CD14-positive monocyte (primary cell): ENCODE data around the gene PDLIM4. TPM values are rescaled to one million over a fixed set of nuclear protein-coding genes. Genes with fewer than 3 reads are reported as not detected.

Experiments
- DNase-seq, 3 donors: peaks; one replicate each; pipeline ENCODE4 v3.0.0-alpha.2; 2011 to 2022
- H2AFZ ChIP-seq: 2 replicates; pipeline ENCODE4 v1.6.0; 2012; ENCODE audit warnings: mild to moderate bottlenecking, low read depth, low read length, inconsistent platforms; ENCODE audit not compliant: insufficient read depth, poor library complexity, severe bottlenecking
- H3K27ac ChIP-seq, 2 donors: 1 replicate in 1 of 2; 2 replicates in 1 of 2; pipeline ENCODE4 v1.5.1; 2012 to 2013; ENCODE audit warnings: low read length in 2 of 2, control low read depth in 1 of 2, inconsistent platforms in 1 of 2, low read depth in 1 of 2, mild to moderate bottlenecking in 1 of 2
- H3K27me3 ChIP-seq, 2 donors: one replicate each; pipeline versions ENCODE4 v1.6.0 to v1.6.1; 2011 to 2013; ENCODE audit warnings: low read length in 2 of 2; ENCODE audit not compliant: control insufficient read depth in 2 of 2, insufficient read depth in 2 of 2
- H3K36me3 ChIP-seq, 2 donors: replicated peaks in 1 of 2; 1 replicate in 1 of 2; 2 replicates in 1 of 2; pipeline versions ENCODE4 v1.5.1 to v1.6.1; 2012 to 2013; ENCODE audit warnings: low read length in 2 of 2, control low read depth in 1 of 2, inconsistent platforms in 1 of 2, mild to moderate bottlenecking in 1 of 2; ENCODE audit not compliant: insufficient read depth in 2 of 2, control insufficient read depth in 1 of 2
- H3K4me1 ChIP-seq, 2 donors: 1 replicate in 1 of 2; 2 replicates in 1 of 2; pipeline versions ENCODE4 v1.5.1 to v1.6.1; 2012 to 2013; ENCODE audit warnings: low read length in 2 of 2, control low read depth in 1 of 2, inconsistent platforms in 1 of 2, mild to moderate bottlenecking in 1 of 2, moderate library complexity in 1 of 2; ENCODE audit not compliant: insufficient read depth in 2 of 2, control insufficient read depth in 1 of 2
- H3K4me2 ChIP-seq: replicated peaks from 2 replicates; pipeline ENCODE3; 2012; ENCODE audit warnings: low read length, moderate library complexity, mild to moderate bottlenecking; ENCODE audit not compliant: poor library complexity, severe bottlenecking; ENCODE audit errors: extremely low read depth
- H3K4me3 ChIP-seq, 3 experiments: fragments of 200-600 bp in 1 of 3; sonication (generic) in 1 of 3; replicated peaks in 1 of 3; 1 replicate in 2 of 3; 2 replicates in 1 of 3; pipeline ENCODE4 v1.5.1; 2011 to 2013; ENCODE audit warnings: low read length in 3 of 3, mild to moderate bottlenecking in 3 of 3, control low read depth in 2 of 3, low read depth in 2 of 3, inconsistent platforms in 1 of 3, moderate library complexity in 1 of 3
- H3K79me2 ChIP-seq: 2 replicates; pipeline ENCODE4 v1.6.0; 2012; ENCODE audit warnings: mild to moderate bottlenecking, control low read depth, inconsistent platforms, low read length, moderate library complexity; ENCODE audit not compliant: insufficient read depth
- H3K9ac ChIP-seq: 2 replicates; pipeline ENCODE4 v1.6.0; 2017; ENCODE audit warnings: low read length, mild to moderate bottlenecking; ENCODE audit not compliant: insufficient read depth, poor library complexity, severe bottlenecking
- H3K9me3 ChIP-seq, 2 donors: replicated peaks in 1 of 2; 1 replicate in 1 of 2; 2 replicates in 1 of 2; pipeline versions ENCODE4 v1.5.1 to v1.6.1; 2012 to 2013; ENCODE audit warnings: low read length in 2 of 2, control low read depth in 1 of 2; ENCODE audit not compliant: control insufficient read depth in 1 of 2, insufficient read depth in 1 of 2
- H4K20me1 ChIP-seq: 2 replicates; pipeline ENCODE4 v1.6.0; 2012; ENCODE audit warnings: mild to moderate bottlenecking, low read length, control low read depth, moderate library complexity; ENCODE audit not compliant: insufficient read depth
- H3K27ac Mint-ChIP-seq, 7 donors: one replicate each; pipeline ENCODE4 v1.8.0; 2020; ENCODE audit warnings: mild to moderate bottlenecking in 7 of 7, mixed read lengths in 7 of 7, moderate library complexity in 6 of 7, inconsistent platforms in 2 of 7
- H3K27me3 Mint-ChIP-seq, 3 donors: one replicate each; pipeline ENCODE4 v1.8.0; 2021 to 2022; ENCODE audit warnings: low read depth in 3 of 3, mild to moderate bottlenecking in 3 of 3, mixed read lengths in 3 of 3, moderate library complexity in 3 of 3, inconsistent platforms in 1 of 3
- H3K36me3 Mint-ChIP-seq, 2 donors: one replicate each; pipeline ENCODE4 v1.8.0; 2020; ENCODE audit warnings: mixed read lengths in 2 of 2, inconsistent platforms in 1 of 2, mild to moderate bottlenecking in 1 of 2
- H3K4me1 Mint-ChIP-seq: one replicate; pipeline ENCODE4 v1.8.0; 2020; ENCODE audit warnings: mild to moderate bottlenecking, mixed read lengths
- H3K4me3 Mint-ChIP-seq, 2 donors: one replicate each; pipeline ENCODE4 v1.8.0; 2020; ENCODE audit warnings: mild to moderate bottlenecking in 2 of 2, mixed read lengths in 2 of 2, moderate library complexity in 1 of 2
- H3K9me3 Mint-ChIP-seq, 7 donors: one replicate each; pipeline ENCODE4 v1.8.0; 2020 to 2022; ENCODE audit warnings: mixed read lengths in 7 of 7, mild to moderate bottlenecking in 6 of 7, moderate library complexity in 6 of 7, inconsistent platforms in 2 of 7
- WGBS: methylation state at CpG from one replicate; pipeline ENCODE4 v1.1.5; 2013; ENCODE audit warnings: missing lambda C conversion rate; ENCODE audit not compliant: insufficient coverage; 5-methylcytosine and 5-hydroxymethylcytosine counted together
- intact Hi-C, 2 donors: fragments of 100-400 bp; cut with micrococcal nuclease; formaldehyde crosslinking; loops; one replicate each; pipeline versions ENCODE4 v1.15.0 to v1.15.1; 2023
- polyA plus RNA-seq, 3 donors: library from polyadenylated mRNA; depleted of rRNA in 1 of 3; unstranded in 2 of 3; stranded (reverse) in 1 of 3; fragments of 300-500 nt in 2 of 3; fragments of >200 nt in 1 of 3; fragmentation: Illumina TruSeq in 2 of 3; gene quantifications; 1 replicate in 2 of 3; 2 replicates in 1 of 3; pipeline ENCODE4 v1.2.3, GENCODE V29; 2012 to 2021
- TF ChIP-seq, protein P1 (sequence below): fragments of 200-600 bp; IDR thresholded peaks from one replicate; pipeline ENCODE4 v1.8.0; 2022; ENCODE audit warnings: antibody characterized with exemption, mild to moderate bottlenecking

The PDLIM4 gene
- polyA plus RNA-seq, 3 donors: not detected

DNA sequence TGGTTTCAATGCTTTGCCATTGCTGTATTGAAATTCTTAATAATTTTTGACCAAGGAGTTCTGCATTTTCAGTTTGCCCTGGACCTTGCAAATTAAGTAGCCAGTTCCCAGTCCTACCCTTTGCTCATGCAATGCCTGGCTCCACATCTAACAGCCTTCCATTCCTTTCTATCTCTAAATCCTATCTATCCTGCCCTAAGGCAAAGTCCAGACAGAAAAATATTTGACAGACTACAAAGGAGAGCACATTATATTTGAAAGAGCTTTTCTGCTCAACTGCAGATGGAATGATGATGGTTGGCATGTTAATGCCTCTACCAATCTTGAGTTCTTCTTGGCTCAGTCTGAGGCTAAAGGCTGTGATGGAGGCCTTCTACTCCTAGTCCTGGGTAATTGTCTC is 52.2 kb downstream of the PDLIM4 start:
- Histone ChIP-seq H3K4me2 (no peak overlapping the region), H3K9me3 (no peaks in the 10 kb centered on the region), H3K27me3 (no peaks in the 10 kb centered on the region), H2AFZ (no peak overlapping the region), H3K4me1 (peaks cover 9 to 11% of the 10 kb centered on the region in 2 donors), H3K36me3 (peaks cover 14 to 37% of the 10 kb centered on the region in 2 donors), H3K27ac (no peak overlapping the region), H3K79me2 (peaks cover 58% of the 10 kb centered on the region), H3K4me3 (no peak overlapping the region), H3K9ac (no peak overlapping the region), H4K20me1 (peaks cover 86% of the 10 kb centered on the region)
- peaks cover 28% of the 10 kb centered on the region for H3K4me1 Mint-ChIP-seq
- H3K4me3 Mint-ChIP-seq: no peak overlapping the region
- H3K27ac Mint-ChIP-seq: peak overlapping the region in 1 of 7 donors; percentile 7
- DNase-seq: no peak
- peaks cover 0 to 8% (median 7%) of the 10 kb centered on the region in 7 donors for H3K9me3 Mint-ChIP-seq
- TF ChIP-seq, protein P1, sequence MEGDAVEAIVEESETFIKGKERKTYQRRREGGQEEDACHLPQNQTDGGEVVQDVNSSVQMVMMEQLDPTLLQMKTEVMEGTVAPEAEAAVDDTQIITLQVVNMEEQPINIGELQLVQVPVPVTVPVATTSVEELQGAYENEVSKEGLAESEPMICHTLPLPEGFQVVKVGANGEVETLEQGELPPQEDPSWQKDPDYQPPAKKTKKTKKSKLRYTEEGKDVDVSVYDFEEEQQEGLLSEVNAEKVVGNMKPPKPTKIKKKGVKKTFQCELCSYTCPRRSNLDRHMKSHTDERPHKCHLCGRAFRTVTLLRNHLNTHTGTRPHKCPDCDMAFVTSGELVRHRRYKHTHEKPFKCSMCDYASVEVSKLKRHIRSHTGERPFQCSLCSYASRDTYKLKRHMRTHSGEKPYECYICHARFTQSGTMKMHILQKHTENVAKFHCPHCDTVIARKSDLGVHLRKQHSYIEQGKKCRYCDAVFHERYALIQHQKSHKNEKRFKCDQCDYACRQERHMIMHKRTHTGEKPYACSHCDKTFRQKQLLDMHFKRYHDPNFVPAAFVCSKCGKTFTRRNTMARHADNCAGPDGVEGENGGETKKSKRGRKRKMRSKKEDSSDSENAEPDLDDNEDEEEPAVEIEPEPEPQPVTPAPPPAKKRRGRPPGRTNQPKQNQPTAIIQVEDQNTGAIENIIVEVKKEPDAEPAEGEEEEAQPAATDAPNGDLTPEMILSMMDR: no peak
- intact Hi-C loops: no loop called here
- H3K36me3 Mint-ChIP-seq: peaks cover 35 to 51% of the 10 kb centered on the region in 2 donors
- no peaks in the 10 kb centered on the region for H3K27me3 Mint-ChIP-seq

DNA sequence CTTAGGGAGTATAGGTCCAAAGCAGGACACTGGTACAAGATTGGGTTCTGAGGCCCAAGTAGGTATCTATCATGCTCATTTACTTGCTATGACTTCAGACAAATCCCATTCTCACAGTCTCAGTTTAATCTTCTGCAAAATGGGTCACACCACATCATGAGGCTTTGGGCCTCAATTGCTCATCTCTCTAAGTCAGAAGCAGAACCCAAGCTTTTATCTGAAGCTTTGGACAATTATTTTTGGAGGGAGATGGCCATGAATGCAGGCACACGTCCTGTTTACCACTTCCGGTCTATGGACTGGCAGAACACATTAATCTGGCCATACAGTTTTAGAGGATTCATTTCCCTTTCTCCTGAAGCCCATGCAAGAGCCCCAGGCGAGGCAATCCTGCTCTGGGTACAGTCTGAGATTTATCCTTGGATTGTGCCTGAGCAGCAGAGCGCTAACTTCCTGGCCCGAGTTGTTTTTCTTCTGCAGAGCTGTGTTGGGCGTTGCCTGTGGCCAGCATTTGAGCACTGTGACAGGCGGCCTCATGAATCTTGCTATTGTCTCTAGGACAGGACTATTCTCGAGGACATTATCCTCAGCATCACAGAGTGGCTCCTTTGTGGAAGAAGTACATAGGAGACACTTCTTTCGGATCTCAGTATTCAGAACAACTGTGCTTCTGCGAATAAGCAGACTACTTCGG is 52.8 kb downstream of the PDLIM4 start:
- DNase-seq: no peak
- peaks cover 25% of the 10 kb centered on the region for H3K4me1 Mint-ChIP-seq
- Histone ChIP-seq H3K27ac (no peak overlapping the region), H4K20me1 (peaks cover 86% of the 10 kb centered on the region), H3K27me3 (no peaks in the 10 kb centered on the region), H3K4me2 (no peak overlapping the region), H3K4me1 (peaks cover 9 to 11% of the 10 kb centered on the region in 2 donors), H3K79me2 (peaks cover 52% of the 10 kb centered on the region), H3K9ac (no peak overlapping the region), H2AFZ (no peak overlapping the region), H3K4me3 (no peak overlapping the region), H3K9me3 (no peaks in the 10 kb centered on the region), H3K36me3 (peaks cover 20 to 39% of the 10 kb centered on the region in 2 donors)
- no peak overlapping the region for H3K4me3 Mint-ChIP-seq
- H3K27me3 Mint-ChIP-seq: no peaks in the 10 kb centered on the region
- intact Hi-C loops: no loop called here
- TF ChIP-seq, protein P1: no peak
- peaks cover 38 to 53% of the 10 kb centered on the region in 2 donors for H3K36me3 Mint-ChIP-seq
- H3K27ac Mint-ChIP-seq: peak overlapping the region in 4 of 7 donors; percentile 17 to 74 (median 64)
- peaks cover 0 to 4% (median 2%) of the 10 kb centered on the region in 7 donors for H3K9me3 Mint-ChIP-seq
- 89% methylated on average over 9 of the region's 11 CpGs for WGBS
